ENCODE results near the gene CDK17. TPM values are rescaled to one million over a fixed set of nuclear protein-coding genes. Genes with fewer than 3 reads are reported as not detected.
A peak's percentile ranks its signal among the peaks of the same experiment; 100 is the strongest.

The CDK17 gene
- total and polyA plus RNA-seq, 9 of the 15 experiments (the other 6 are each of a cell fraction or from before 2014, with no cell fraction given): 4.8 to 39.3 (median 21.6) TPM

DNA sequence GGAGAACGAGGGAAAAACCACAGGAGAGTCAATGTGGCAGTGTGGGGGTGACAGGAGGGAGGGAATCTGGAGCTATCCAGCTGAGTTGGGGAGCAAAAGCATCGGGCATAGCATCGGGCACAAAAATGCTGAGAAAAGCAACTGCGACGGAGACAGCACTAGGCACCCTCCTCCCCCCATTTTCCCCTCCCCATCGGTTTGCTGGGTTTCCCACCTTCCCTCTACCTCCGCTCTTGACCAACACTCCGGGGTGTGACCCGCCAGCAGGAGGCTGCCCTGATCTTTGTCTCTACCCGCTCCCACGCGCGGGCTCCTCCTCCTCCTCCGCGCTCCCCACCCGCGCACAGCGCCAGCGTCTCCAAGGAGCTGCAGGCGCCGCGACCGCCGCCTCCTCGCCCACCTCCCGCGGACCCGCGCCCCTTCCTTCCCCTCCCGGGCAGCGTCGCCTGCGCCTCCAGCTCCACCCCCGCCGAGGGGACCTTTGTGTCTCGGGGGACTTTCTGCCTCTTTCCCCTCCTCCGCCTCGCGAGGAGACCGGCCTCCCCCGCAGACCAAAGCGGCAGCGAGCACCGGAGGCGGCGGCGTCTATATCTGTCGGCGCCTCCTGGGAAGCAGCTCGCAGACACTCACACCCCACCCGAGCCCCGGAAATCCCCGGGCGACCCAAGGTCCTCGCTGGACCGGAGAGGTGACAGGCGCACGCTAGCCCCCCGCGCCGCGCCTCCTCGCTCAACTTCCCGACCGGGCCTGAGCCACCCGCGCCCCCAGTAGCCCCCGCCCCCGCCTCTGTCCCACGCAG is 920 bp downstream of the CDK17 start (continued):
- TF ChIP-seq, protein P1, sequence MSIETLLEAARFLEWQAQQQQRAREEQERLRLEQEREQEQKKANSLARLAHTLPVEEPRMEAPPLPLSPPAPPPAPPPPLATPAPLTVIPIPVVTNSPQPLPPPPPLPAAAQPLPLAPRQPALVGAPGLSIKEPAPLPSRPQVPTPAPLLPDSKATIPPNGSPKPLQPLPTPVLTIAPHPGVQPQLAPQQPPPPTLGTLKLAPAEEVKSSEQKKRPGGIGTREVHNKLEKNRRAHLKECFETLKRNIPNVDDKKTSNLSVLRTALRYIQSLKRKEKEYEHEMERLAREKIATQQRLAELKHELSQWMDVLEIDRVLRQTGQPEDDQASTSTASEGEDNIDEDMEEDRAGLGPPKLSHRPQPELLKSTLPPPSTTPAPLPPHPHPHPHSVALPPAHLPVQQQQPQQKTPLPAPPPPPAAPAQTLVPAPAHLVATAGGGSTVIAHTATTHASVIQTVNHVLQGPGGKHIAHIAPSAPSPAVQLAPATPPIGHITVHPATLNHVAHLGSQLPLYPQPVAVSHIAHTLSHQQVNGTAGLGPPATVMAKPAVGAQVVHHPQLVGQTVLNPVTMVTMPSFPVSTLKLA (conservative IDR thresholded peaks at IDR 0.05): peak; percentile 49 to 73
- TF ChIP-seq ARNT (IDR thresholded peaks at IDR 0.05) (peak in 1 of 2 experiments; percentile 53; a peak in 1 of 4 replicates), POLR3A (IDR thresholded peaks at IDR 0.05; ENCODE audit: borderline replicate concordance, extremely low read depth, insufficient read depth, insufficient read length) (no peak), ZNF551 (CRISPR knock-in tag; IDR thresholded peaks at IDR 0.05) (no peak), RBM25 (IDR thresholded peaks at IDR 0.05; ENCODE audit: low read depth, low read length, severe bottlenecking) (no peak), SIRT6 (IDR thresholded peaks at IDR 0.05; ENCODE audit: low read depth, low read length) (no peak), LEF1 (IDR thresholded peaks at IDR 0.05) (no peak), POLR2AphosphoS5 (IDR thresholded peaks at IDR 0.05; ENCODE audit: control insufficient read depth, insufficient read depth, low read depth, low read length) (peak; percentile 62), TAF7 (tag; IDR thresholded peaks at IDR 0.05) (no peak), LARP7 (IDR thresholded peaks at IDR 0.05) (no peak), POLR2B (IDR thresholded peaks at IDR 0.05; ENCODE audit: low read depth, partially characterized antibody) (no peak), SMAD2 (IDR thresholded peaks at IDR 0.05; ENCODE audit: low read depth, low read length) (no peak), ZNF444 (CRISPR knock-in tag; IDR thresholded peaks at IDR 0.05) (no peak), BRF1 (IDR thresholded peaks at IDR 0.05; ENCODE audit: borderline replicate concordance, extremely low read depth, insufficient read length) (no peak), ZNF133 (CRISPR knock-in tag; IDR thresholded peaks at IDR 0.05) (no peak), CBX5 (IDR thresholded peaks at IDR 0.05; ENCODE audit: borderline replicate concordance, low read depth) (0 out of 2 replicates have a peak, but pooled peaks have one; percentile 10), ETS2 (tag; IDR thresholded peaks at IDR 0.05; ENCODE audit: borderline replicate concordance, poor library complexity, severe bottlenecking) (no peak), SNIP1 (IDR thresholded peaks at IDR 0.05; ENCODE audit: low read depth) (no peak)
- TF ChIP-seq, protein P2, sequence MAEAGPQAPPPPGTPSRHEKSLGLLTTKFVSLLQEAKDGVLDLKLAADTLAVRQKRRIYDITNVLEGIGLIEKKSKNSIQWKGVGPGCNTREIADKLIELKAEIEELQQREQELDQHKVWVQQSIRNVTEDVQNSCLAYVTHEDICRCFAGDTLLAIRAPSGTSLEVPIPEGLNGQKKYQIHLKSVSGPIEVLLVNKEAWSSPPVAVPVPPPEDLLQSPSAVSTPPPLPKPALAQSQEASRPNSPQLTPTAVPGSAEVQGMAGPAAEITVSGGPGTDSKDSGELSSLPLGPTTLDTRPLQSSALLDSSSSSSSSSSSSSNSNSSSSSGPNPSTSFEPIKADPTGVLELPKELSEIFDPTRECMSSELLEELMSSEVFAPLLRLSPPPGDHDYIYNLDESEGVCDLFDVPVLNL (CRISPR knock-in tag; IDR thresholded peaks at IDR 0.05; ENCODE audit: low read depth): no peak
- TF ChIP-seq, protein P3, sequence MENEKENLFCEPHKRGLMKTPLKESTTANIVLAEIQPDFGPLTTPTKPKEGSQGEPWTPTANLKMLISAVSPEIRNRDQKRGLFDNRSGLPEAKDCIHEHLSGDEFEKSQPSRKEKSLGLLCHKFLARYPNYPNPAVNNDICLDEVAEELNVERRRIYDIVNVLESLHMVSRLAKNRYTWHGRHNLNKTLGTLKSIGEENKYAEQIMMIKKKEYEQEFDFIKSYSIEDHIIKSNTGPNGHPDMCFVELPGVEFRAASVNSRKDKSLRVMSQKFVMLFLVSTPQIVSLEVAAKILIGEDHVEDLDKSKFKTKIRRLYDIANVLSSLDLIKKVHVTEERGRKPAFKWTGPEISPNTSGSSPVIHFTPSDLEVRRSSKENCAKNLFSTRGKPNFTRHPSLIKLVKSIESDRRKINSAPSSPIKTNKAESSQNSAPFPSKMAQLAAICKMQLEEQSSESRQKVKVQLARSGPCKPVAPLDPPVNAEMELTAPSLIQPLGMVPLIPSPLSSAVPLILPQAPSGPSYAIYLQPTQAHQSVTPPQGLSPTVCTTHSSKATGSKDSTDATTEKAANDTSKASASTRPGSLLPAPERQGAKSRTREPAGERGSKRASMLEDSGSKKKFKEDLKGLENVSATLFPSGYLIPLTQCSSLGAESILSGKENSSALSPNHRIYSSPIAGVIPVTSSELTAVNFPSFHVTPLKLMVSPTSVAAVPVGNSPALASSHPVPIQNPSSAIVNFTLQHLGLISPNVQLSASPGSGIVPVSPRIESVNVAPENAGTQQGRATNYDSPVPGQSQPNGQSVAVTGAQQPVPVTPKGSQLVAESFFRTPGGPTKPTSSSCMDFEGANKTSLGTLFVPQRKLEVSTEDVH (IDR thresholded peaks at IDR 0.05; ENCODE audit: low read depth, partially characterized antibody): no peak
- TF ChIP-seq, protein P4, sequence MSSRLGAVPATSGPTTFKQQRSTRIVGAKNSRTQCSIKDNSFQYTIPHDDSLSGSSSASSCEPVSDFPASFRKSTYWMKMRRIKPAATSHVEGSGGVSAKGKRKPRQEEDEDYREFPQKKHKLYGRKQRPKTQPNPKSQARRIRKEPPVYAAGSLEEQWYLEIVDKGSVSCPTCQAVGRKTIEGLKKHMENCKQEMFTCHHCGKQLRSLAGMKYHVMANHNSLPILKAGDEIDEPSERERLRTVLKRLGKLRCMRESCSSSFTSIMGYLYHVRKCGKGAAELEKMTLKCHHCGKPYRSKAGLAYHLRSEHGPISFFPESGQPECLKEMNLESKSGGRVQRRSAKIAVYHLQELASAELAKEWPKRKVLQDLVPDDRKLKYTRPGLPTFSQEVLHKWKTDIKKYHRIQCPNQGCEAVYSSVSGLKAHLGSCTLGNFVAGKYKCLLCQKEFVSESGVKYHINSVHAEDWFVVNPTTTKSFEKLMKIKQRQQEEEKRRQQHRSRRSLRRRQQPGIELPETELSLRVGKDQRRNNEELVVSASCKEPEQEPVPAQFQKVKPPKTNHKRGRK (tag; IDR thresholded peaks at IDR 0.05): peak; percentile 56; the same call in 1 of the 2 replicates

Data from K562 (cell line).